Spleen (tissue), 7 donors: Measurements from ENCODE around the gene INF2.

Experiments
- CTCF ChIP-seq, 11 experiments: fragments of 200-600 bp in 7 of 11; fragments of 450-650 bp in 4 of 11; sonication (generic) in 4 of 11; IDR thresholded peaks in 8 of 11; conservative IDR thresholded peaks in 3 of 11; 1 replicate in 7 of 11; 2 replicates in 4 of 11; pipeline versions ENCODE4 v1.4.0 to v1.8.0; 2016 to 2021; ENCODE audit warnings: antibody characterized with exemption in 11 of 11, inconsistent platforms in 4 of 11, mild to moderate bottlenecking in 1 of 11
- POLR2A ChIP-seq, 3 donors: fragments of 450-650 bp; IDR thresholded peaks; one replicate each; pipeline ENCODE4 v1.5.1; 2017; ENCODE audit warnings: antibody characterized with exemption in 3 of 3, mild to moderate bottlenecking in 1 of 3
- donor health status: DM: no; HTN: no; CAD: no; lungs with moderate emphysema.
- donor health status: DM: no; HTN: no; CAD: no.
- donor health status: DM: no; HTN: no; CAD: no.

- TF ChIP-seq POLR2A (IDR thresholded peaks at IDR 0.05) (no peak), CTCF (IDR thresholded peaks at IDR 0.05 in 8 of 11, conservative IDR thresholded peaks at IDR 0.05 in 3 of 11) (peak in 9 of 11 experiments; percentile 18 to 67 (median 52))
These were observed 23.5 kb upstream of the INF2 start for GRCh38 chr14:104665657-104666522.
